ENCODE data around the gene MICAL3. TPM values are rescaled to one million over a fixed set of nuclear protein-coding genes. Genes with fewer than 3 reads are reported as not detected.

The MICAL3 gene
- total RNA-seq, 2 experiments from 2014 or later, result 26.4 to 29.7 TPM

- H3K4me1 Mint-ChIP-seq (ENCODE audit: low read depth), result peaks cover 6% of the 10 kb centered on the region
- POLR2A ChIA-PET, result interaction anchor here (0.6 kb wide), 1 partner anchor 151 kb away, joined by 4 read pairs; no protein-coding TSS in a partner anchor
- no peaks in the 10 kb centered on the region for H3K9me3 Mint-ChIP-seq (ENCODE audit: insufficient read depth)
- H3K27me3 Mint-ChIP-seq (ENCODE audit: low read depth), result no peaks in the 10 kb centered on the region
- DNase-seq, result no peak
- CTCF ChIA-PET, result no interaction called here
- H3K4me3 Mint-ChIP-seq, result no peak overlapping the region
- ATAC-seq, result no peak
- no peak overlapping the region for H3K27ac Mint-ChIP-seq
- peaks cover 5% of the 10 kb centered on the region for H3K36me3 Mint-ChIP-seq (ENCODE audit: low read depth)
Measured at GRCh38 chr22:17868771-17869170, 155.6 kb downstream of the MICAL3 start.

DNA sequence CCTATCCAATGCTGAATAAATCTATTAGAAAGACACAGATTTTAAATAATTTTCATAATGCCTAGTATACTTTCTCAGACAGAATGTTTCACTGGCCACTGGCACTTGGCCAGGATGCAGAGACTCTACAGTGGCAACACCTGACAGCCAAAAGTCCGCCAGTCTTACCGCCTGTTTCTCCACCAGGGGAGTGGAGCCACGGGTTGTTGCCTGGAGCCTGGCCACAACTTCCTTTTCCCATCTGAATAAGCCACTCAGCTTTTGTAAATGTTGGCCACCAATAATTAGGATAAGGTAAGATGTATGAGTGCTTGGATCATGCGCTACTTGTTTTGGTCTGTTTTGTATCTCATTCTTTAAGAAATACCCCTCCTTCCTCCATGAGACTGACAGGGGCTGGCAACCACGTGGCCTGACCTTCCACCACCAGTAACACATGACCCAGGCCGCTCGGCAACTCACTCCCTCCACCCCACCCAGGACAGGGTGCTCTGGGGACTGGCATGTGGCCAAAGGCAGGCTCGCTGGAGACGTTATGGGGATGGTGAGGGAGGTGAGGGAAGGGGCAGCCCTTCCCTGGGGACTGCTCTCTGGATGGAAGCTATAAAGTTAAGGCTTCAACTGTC, 157.1 kb downstream of the MICAL3 start:
- H3K36me3 Mint-ChIP-seq (ENCODE audit: low read depth), result peaks cover 7% of the 10 kb centered on the region
- no peak overlapping the region for H3K4me3 Mint-ChIP-seq
- ChIA-PET POLR2A (no interaction called here), CTCF (no interaction called here)
- H3K27me3 Mint-ChIP-seq (ENCODE audit: low read depth), result no peaks in the 10 kb centered on the region
- ATAC-seq (no peak), DNase-seq (no peak)
- no peak overlapping the region for H3K27ac Mint-ChIP-seq
- peaks cover 21% of the 10 kb centered on the region for H3K4me1 Mint-ChIP-seq (ENCODE audit: low read depth)
- no peaks in the 10 kb centered on the region for H3K9me3 Mint-ChIP-seq (ENCODE audit: insufficient read depth)

DNA sequence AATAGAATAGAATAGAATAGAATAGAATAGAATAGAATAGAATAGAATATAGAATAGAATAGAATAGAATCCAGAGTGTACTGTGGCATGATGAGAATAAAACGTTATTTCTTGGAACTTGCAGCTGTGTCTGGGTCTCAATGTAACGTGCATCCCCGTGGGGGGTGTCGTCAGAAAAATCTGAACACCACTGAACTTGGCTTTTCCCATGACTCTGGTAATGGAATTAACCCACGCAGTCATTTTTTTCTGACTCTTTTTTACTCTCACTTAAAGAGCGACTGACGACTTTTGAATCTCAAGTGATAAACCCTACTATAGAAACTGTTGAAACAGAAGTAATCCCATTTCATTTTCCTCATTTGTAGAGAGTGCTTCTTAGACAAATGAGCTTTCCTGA, 157.7 kb downstream of the MICAL3 start:
- Mint-ChIP-seq H3K36me3 (ENCODE audit: low read depth) (peaks cover 9% of the 10 kb centered on the region), H3K9me3 (ENCODE audit: insufficient read depth) (no peaks in the 10 kb centered on the region), H3K27ac (no peak overlapping the region), H3K27me3 (ENCODE audit: low read depth) (no peaks in the 10 kb centered on the region), H3K4me3 (no peak overlapping the region), H3K4me1 (ENCODE audit: low read depth) (peaks cover 21% of the 10 kb centered on the region)
- CTCF ChIA-PET, result no interaction called here
- no peak for DNase-seq
- POLR2A ChIA-PET, result no interaction called here
- ATAC-seq, result no peak

DNA sequence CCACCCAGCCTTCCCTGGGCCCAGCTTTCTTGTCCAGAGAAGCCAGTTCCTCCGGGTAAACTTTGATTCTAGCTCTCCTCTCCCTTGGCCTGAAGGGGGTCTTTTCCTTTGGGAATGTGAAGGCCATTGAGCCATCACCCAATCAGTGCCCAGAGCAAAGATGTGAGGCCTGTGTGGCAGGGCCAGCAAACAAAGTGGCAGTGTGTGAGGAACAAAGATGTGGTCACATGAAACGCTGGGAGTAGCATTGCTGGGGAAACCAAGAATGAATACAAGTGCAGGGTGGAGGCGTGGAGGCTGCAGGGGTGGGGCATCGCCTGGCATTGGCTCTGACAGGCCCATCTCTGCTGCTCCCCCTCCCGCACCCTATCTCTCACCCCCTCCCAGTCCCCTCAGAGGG, 158.2 kb downstream of the MICAL3 start:
- DNase-seq (no peak), ATAC-seq (no peak)
- no peaks in the 10 kb centered on the region for H3K27me3 Mint-ChIP-seq (ENCODE audit: low read depth)
- CTCF ChIA-PET, result no interaction called here
- POLR2A ChIA-PET, result no interaction called here
- H3K4me3 Mint-ChIP-seq, result no peak overlapping the region
- no peak overlapping the region for H3K27ac Mint-ChIP-seq
- H3K4me1 Mint-ChIP-seq (ENCODE audit: low read depth), result peaks cover 21% of the 10 kb centered on the region
- H3K9me3 Mint-ChIP-seq (ENCODE audit: insufficient read depth), result no peaks in the 10 kb centered on the region
- H3K36me3 Mint-ChIP-seq (ENCODE audit: low read depth), result peaks cover 9% of the 10 kb centered on the region

DNA sequence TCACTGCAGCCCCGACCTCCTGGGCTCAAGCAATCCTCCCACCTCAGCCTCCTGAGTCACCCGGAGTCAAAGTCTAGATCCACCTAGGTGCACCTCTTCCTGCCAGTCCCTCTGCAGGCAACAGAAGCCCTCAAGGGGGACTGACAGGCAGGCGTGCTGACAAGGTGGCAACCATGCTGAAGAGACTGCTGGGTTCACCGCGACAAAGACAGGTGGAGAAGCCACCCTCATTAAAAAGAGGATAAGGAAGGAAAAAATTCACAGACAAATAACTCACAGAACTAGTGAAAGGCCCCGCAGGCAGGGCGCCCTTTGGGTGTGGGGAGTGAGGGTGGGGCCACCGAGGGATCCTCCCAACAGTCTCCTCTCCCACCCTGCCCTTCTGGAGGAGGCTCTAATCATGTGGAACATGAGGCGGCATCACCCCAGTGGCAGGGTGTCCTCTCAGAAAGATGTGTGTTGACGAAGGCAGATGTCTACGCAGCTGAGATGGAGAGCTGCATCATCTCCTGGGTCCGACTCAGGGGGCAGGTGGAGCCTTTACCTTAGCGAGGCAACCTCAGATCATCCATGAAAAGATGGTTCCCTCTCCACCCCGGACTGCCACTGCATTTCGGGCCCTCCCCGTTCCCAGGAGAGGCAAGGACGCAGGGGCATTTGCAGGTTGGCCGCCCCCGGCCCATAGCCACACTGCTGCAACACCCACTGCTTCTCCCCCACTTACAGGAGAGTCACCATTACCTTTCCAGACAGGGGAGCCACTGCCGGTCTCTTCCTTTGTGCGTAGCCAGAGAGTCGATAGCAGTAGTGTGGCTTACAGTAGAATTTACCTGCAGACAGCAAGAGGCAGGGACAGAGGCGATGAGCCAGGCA, 158.9 kb downstream of the MICAL3 start:
- no peak overlapping the region for H3K4me3 Mint-ChIP-seq
- H3K36me3 Mint-ChIP-seq (ENCODE audit: low read depth), result peaks cover 9% of the 10 kb centered on the region
- H3K27ac Mint-ChIP-seq, result no peak overlapping the region
- ATAC-seq, result no peak
- no peak for DNase-seq
- H3K9me3 Mint-ChIP-seq (ENCODE audit: insufficient read depth), result no peaks in the 10 kb centered on the region
- H3K27me3 Mint-ChIP-seq (ENCODE audit: low read depth), result no peaks in the 10 kb centered on the region
- peaks cover 21% of the 10 kb centered on the region for H3K4me1 Mint-ChIP-seq (ENCODE audit: low read depth)
- ChIA-PET POLR2A (no interaction called here), CTCF (no interaction called here)

DNA sequence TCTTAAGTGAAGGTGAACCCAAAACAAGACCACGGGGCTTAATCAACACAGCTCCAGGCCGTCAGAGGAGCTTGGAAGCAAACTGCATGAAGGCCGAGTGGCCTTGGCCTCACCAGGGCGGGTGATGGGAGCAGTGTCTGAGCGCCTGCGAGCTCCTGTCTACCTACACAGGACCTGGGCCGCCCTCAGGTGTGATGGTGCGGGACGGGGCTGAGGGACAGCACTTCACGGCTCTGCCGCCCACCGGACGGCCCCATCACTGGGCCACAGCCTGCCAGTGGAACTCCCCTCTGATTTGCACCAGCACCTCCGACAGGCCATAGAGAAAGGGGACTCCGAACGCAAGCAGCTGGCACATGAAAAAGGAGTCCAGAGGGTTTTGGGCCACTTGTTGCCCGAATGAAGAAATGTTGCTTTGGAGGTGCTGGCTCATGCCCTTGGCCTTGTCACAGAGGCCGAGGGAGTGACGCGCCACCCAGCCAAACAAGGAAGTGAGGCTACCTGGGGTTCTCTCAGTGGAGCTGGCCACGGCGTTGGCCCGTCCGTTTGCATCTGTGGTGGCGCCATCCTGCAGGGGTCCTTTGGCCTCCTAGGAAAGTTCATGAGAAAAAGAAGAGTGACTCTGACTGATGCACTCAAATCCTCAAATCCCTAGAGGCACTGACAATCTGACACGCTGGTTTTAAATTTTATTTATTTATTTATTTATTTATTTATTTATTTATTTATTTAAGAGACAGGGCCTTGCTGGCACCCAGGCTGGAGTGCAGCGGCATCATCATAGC, 159.8 kb downstream of the MICAL3 start:
- Mint-ChIP-seq H3K27ac (no peak overlapping the region), H3K4me1 (ENCODE audit: low read depth) (peaks cover 21% of the 10 kb centered on the region), H3K9me3 (ENCODE audit: insufficient read depth) (no peaks in the 10 kb centered on the region), H3K36me3 (ENCODE audit: low read depth) (peaks cover 9% of the 10 kb centered on the region), H3K4me3 (no peak overlapping the region), H3K27me3 (ENCODE audit: low read depth) (no peaks in the 10 kb centered on the region)
- ChIA-PET POLR2A (no interaction called here), CTCF (no interaction called here)
- DNase-seq (no peak), ATAC-seq (no peak)

DNA sequence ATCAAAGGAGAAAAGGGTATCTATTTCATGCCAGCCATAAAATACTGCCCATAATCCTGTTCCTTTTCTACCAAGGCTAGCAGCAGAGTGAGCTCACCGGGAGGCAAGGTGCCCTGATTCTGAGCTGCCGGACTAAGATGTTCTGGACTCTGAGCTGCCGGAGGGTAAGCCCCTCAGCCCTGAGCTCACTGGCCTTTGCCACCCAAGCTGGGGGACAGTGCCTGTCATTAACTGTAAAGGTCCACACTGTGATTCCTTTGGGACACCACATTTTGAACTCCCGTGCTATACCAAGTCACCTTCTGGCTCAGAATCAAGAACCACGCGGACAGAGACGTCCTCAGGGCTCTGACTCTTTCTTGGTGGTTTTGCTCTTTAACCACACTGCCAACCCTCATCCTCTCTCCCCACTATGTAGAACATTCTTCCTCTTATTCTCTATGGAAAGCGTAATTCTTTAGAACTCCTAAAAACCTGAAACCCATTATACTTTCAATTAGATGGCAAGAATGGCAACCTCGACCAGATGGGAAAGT, 161.6 kb downstream of the MICAL3 start:
- no peak overlapping the region for H3K27ac Mint-ChIP-seq
- no peak overlapping the region for H3K4me3 Mint-ChIP-seq
- peaks cover 9% of the 10 kb centered on the region for H3K36me3 Mint-ChIP-seq (ENCODE audit: low read depth)

DNA sequence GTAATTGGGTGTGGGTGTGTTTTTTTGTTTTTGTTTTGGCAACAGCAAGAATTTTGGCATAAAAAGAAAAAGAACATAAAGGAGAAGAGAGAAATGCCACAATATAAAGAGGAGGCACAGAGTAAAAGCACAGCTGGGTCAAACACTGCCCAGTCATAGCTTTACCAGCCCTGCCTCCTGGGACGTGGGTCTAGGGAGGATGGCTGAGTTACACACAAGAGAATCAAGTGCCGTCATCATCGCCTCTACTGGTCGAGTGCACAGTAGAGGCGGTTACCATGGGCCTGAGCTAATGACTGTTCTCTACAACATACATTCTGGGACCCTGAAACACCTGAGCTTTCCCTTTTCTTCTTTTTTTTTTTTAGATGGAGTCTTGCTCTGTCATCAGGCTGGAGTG, 162.5 kb downstream of the MICAL3 start:
- DNase-seq, result no peak
- no peak overlapping the region for H3K4me3 Mint-ChIP-seq
- no peaks in the 10 kb centered on the region for H3K27me3 Mint-ChIP-seq (ENCODE audit: low read depth)
- H3K36me3 Mint-ChIP-seq (ENCODE audit: low read depth), result peaks cover 9% of the 10 kb centered on the region
- no peaks in the 10 kb centered on the region for H3K9me3 Mint-ChIP-seq (ENCODE audit: insufficient read depth)
- H3K27ac Mint-ChIP-seq, result no peak overlapping the region
- CTCF ChIA-PET, result interaction anchor here (1.5 kb wide), 1 partner anchor 32 kb away, joined by 6 read pairs; no protein-coding TSS in a partner anchor
- peaks cover 15% of the 10 kb centered on the region for H3K4me1 Mint-ChIP-seq (ENCODE audit: low read depth)
- ATAC-seq, result no peak
- POLR2A ChIA-PET, result interaction anchor here (0.6 kb wide), 1 partner anchor 312 kb away, joined by 3 read pairs; no protein-coding TSS in a partner anchor

More for the DNA sequence above, 161.6 kb downstream of the MICAL3 start:
- ChIA-PET POLR2A (no interaction called here), CTCF (interaction anchor here (1.5 kb wide), 1 partner anchor 32 kb away, joined by 6 read pairs; no protein-coding TSS in a partner anchor)
- no peak for ATAC-seq
- no peaks in the 10 kb centered on the region for H3K9me3 Mint-ChIP-seq (ENCODE audit: insufficient read depth)
- no peak for DNase-seq
- H3K4me1 Mint-ChIP-seq (ENCODE audit: low read depth), result peaks cover 19% of the 10 kb centered on the region
- H3K27me3 Mint-ChIP-seq (ENCODE audit: low read depth), result no peaks in the 10 kb centered on the region

- H3K27me3 Mint-ChIP-seq (ENCODE audit: low read depth), result no peaks in the 10 kb centered on the region
- H3K4me1 Mint-ChIP-seq (ENCODE audit: low read depth), result peaks cover 15% of the 10 kb centered on the region
- H3K27ac Mint-ChIP-seq, result no peak overlapping the region
- no peak for DNase-seq
- ATAC-seq, result no peak
- ChIA-PET CTCF (no interaction called here), POLR2A (no interaction called here)
- H3K36me3 Mint-ChIP-seq (ENCODE audit: low read depth), result peaks cover 9% of the 10 kb centered on the region
- no peaks in the 10 kb centered on the region for H3K9me3 Mint-ChIP-seq (ENCODE audit: insufficient read depth)
- H3K4me3 Mint-ChIP-seq, result no peak overlapping the region
Measured at GRCh38 chr22:17860220-17860965, 164.0 kb downstream of the MICAL3 start.

GRCh38 chr22:17858033-17858432, 166.3 kb downstream of the MICAL3 start:
- Mint-ChIP-seq H3K9me3 (ENCODE audit: insufficient read depth) (no peaks in the 10 kb centered on the region), H3K27me3 (ENCODE audit: low read depth) (no peaks in the 10 kb centered on the region)

GRCh38 chr22:17855572-17856290, 168.6 kb downstream of the MICAL3 start:
- POLR2A ChIA-PET, result no interaction called here
- no peaks in the 10 kb centered on the region for H3K9me3 Mint-ChIP-seq (ENCODE audit: insufficient read depth)
- DNase-seq (no peak), ATAC-seq (no peak)
- H3K36me3 Mint-ChIP-seq (ENCODE audit: low read depth), result no peaks in the 10 kb centered on the region
- H3K27ac Mint-ChIP-seq, result peak overlapping the region; percentile 33
- no peaks in the 10 kb centered on the region for H3K4me1 Mint-ChIP-seq (ENCODE audit: low read depth)
- no peaks in the 10 kb centered on the region for H3K27me3 Mint-ChIP-seq (ENCODE audit: low read depth)
- H3K4me3 Mint-ChIP-seq, result no peak overlapping the region
- CTCF ChIA-PET, result interaction anchor here (1.1 kb wide), 1 partner anchor 170 kb away, joined by 3 read pairs; no protein-coding TSS in a partner anchor

More at GRCh38 chr22:17858033-17858432, 166.3 kb downstream of the MICAL3 start:
- Mint-ChIP-seq H3K36me3 (ENCODE audit: low read depth) (peaks cover 2% of the 10 kb centered on the region), H3K4me3 (no peak overlapping the region), H3K27ac (no peak overlapping the region), H3K4me1 (ENCODE audit: low read depth) (peaks cover 8% of the 10 kb centered on the region)
- DNase-seq (no peak), ATAC-seq (no peak)
- ChIA-PET POLR2A (no interaction called here), CTCF (no interaction called here)

Data from activated CD8-positive, alpha-beta T cell treated with anti-CD3 and anti-CD28 coated beads, Interleukin-2, amount 10 ng/mL, durations not matched to agents 7 days and 5 days (primary cell).